GM21717 (cell line): ENCODE results near the gene TRABD.
A peak's percentile ranks its signal among the peaks of the same experiment; 100 is the strongest.
"Not testable (repeated sequence)": the region's sequence is repeated elsewhere in the genome, so short reads cannot be mapped to it uniquely, and the experiment has no call there.

Source experiments
- ATAC-seq: cut with Tn5 transposase; IDR thresholded peaks from one replicate; pipeline ENCODE4 v1.9.1; 2021; ENCODE audit warnings: mild to moderate bottlenecking, moderate library complexity; ENCODE audit not compliant: unreplicated experiment

Gene TRABD

GRCh38 chr22:50185375-50186087, at the start of gene TRABD:
Gene TRABD (plus strand): TSS chr22:50185913. CDS start chr22:50193061, 7,148 bp downstream.
- no peak for ATAC-seq

- no peak for ATAC-seq
Observed at GRCh38 chr22:50136581-50137015, 49.1 kb upstream of the TRABD start.

GRCh38 chr22:50137277-50137676, 48.4 kb upstream of the TRABD start:
- not testable (repeated sequence) for ATAC-seq

GRCh38 chr22:50138041-50138440, 47.7 kb upstream of the TRABD start:
- no peak for ATAC-seq

- ATAC-seq, result no peak
Observed at GRCh38 chr22:50138988-50139387, 46.7 kb upstream of the TRABD start.

DNA sequence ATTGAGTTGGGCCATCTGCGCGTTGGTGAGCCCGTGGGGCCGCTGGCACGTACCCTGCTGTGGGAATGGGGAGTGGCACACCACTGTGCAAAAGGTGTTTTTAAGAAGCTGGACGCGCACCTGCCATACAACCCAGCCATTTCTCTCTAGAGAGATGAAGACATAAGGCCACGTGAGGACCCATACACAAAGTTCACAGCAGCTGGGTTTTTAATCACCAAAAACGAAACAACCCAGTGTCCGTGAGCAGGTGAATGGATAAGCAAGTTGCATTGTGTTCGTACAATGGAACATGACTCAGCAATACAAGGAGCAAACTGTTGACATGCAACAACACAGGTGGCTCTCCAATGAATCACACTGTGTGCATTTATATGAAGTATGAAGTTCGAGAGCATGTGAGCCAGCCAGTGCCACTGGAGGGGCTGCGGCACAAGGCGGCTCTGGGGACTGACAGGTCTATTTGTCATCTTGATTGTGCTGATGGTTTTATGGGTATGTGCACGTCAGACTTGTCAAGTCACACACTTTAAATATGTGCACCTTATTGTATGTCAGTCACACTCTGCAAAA, 45.8 kb upstream of the TRABD start:
- ATAC-seq, result no peak

GRCh38 chr22:50140615-50141014, 45.1 kb upstream of the TRABD start:
- ATAC-seq, result no peak

DNA sequence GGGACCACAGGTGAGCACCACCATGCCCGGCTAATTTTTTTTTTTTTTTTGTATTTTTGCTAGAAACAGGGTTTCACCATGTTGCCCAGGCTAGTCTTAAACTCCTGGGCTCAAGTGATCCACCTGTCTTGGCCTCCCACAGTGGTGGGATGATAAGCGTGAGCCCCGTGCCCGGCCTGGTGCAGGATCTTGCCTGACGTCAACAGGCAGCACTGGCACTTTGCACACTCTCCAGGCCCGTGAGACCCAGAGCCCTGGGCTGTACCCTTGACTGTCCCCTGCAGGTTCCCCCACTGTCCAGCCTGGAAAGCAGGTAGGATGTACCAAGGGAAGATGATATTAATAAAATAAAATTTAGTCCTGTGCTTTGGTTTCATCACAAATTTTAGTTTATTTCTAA, 44.3 kb upstream of the TRABD start:
- ATAC-seq, result no peak

DNA sequence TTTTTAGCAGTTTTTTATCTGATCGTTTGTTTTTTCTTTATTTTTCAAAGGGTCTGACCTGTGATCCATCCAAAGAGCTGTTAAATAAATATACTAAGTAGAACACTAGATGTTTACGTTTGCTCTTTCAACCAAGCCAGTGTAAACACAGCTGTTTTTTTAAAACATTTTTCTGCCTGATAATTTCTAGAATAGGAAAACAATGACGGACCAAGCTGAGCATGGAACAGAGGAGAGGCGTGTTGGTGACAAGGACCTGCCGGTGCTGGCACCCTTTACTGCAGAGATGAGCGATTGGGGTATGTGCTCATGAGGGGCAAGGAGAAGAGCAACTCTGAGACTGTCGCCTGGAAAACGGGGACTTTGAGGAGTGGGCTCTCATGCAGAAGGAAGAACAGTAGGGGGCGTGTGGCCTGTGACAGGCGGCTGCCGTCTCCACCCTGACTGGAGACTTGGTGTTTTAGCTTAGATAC, 43.8 kb upstream of the TRABD start:
- ATAC-seq, result no peak

DNA sequence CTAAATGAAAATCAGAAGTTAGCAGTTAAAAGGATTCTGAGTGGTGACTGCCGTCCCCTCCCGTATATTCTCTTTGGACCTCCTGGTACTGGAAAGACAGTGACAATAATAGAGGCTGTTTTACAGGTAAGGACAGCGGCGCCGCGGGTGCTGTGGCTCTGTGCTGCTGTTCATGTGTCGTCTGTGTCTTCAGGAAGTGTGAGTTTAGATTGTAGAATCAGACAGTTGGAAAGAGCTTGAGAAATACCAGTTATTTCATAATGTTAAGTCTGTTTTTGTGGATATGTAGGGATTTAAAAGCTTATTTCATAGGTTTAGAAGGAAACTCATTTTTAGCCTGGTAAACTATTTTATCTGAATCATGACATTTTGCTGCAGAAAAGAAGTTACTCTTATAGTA, 42.6 kb upstream of the TRABD start:
- no peak for ATAC-seq

DNA sequence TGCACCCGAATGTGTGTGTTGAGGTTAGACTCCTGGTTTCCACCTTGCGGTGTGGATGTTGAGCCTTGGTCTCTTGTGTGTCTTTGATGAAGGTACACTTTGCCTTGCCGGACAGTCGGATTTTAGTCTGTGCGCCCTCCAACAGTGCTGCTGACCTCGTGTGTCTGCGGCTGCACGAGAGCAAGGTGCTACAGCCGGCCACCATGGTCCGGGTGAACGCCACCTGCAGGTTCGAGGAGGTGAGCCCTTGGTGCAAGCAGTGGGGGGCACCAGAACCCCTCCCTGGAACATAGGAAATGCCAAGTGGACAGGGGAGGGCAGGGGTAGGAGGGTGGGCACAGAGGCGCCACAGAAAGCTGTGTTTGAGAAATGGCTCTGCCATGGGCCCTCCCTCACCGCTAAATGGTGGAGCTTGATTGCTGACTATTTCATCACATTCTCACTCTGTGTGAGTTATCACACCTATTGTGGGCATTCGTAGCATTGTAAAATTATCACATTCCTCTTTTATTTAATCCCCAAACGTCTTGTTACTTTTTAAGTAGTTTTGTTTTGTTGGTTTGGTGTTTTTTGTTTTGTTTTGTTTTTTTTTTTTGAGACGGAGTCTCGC, 41.6 kb upstream of the TRABD start:
- ATAC-seq, result no peak

DNA sequence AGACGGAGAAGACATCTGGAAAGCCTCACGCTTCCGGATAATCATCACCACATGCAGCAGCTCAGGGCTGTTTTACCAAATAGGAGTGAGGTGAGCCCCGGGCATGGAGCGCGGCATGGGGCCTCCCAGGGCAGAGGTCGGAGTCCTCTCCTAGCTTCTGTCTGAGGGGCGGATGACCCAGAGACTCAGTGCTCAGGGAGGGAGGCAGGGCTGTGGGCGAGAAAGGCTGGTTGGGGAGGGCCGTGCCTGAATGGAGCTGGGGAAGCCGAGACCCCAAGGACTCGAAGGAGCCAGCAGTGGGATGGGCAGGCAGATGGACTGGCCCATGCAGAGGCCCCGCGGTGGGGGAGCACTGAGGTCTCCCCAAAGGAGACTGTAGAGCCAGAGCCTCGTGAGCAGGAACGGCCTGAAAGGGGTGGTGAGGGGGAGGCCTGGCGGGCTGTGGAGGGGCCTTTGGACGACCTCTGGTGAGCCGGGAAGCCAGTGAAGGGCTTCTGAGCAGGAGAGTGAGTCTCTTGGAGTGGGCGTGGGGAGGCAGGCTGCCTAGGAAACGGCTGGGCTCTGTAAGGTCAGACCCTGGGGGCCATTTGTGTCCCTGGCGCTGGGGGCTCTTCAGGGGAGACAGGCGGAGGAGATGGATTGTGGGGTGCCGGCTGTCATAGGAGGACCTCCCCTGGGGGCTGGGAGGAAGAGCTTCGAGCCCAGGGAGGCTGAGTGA, 39.8 kb upstream of the TRABD start:
- ATAC-seq, result no peak

- ATAC-seq, result no peak
Observed at GRCh38 chr22:50146439-50147238, 39.1 kb upstream of the TRABD start.

- not testable (repeated sequence) for ATAC-seq
Observed at GRCh38 chr22:50147258-50148165, 38.2 kb upstream of the TRABD start.

DNA sequence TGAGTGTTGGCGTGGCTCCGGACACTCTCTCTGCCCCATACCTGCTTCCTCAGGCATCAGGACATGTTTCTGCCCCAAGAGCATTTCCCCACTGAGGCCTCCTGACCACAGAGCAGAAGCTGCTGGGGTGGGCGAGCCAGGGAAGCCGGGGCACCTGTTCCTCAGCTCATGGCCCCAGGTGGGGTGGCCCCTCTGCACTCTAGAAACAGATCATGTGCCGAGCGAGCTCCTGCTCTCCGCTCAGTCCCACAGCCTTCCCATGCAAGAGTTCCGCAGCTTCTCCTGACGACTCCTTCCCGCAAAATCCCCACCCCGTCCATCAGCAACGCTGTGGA, 37.6 kb upstream of the TRABD start:
- no peak for ATAC-seq

- ATAC-seq, result peak; percentile 54
Observed at GRCh38 chr22:50148991-50149721, 36.6 kb upstream of the TRABD start.

GRCh38 chr22:50150161-50151129, 35.3 kb upstream of the TRABD start:
- ATAC-seq, result no peak
